Loucy (cell line): ENCODE results near the gene CLIC3.

Experiments used
- EZH2phosphoT487 ChIP-seq: fragments of 200-600 bp; IDR thresholded peaks from 2 replicates; pipeline ENCODE4 v1.6.1; 2018; ENCODE audit warnings: antibody characterized with exemption, mild to moderate bottlenecking, moderate library complexity, borderline replicate concordance
- TF ChIP-seq, protein P1 (sequence below): fragments of 200-600 bp; sonication (generic); conservative IDR thresholded peaks from 2 replicates; pipeline ENCODE4 v1.5.1; 2014; ENCODE audit warnings: mild to moderate bottlenecking, antibody characterized with exemption, low read length

- TF ChIP-seq, protein P1, sequence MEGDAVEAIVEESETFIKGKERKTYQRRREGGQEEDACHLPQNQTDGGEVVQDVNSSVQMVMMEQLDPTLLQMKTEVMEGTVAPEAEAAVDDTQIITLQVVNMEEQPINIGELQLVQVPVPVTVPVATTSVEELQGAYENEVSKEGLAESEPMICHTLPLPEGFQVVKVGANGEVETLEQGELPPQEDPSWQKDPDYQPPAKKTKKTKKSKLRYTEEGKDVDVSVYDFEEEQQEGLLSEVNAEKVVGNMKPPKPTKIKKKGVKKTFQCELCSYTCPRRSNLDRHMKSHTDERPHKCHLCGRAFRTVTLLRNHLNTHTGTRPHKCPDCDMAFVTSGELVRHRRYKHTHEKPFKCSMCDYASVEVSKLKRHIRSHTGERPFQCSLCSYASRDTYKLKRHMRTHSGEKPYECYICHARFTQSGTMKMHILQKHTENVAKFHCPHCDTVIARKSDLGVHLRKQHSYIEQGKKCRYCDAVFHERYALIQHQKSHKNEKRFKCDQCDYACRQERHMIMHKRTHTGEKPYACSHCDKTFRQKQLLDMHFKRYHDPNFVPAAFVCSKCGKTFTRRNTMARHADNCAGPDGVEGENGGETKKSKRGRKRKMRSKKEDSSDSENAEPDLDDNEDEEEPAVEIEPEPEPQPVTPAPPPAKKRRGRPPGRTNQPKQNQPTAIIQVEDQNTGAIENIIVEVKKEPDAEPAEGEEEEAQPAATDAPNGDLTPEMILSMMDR, result no peak
- no peak for TF ChIP-seq EZH2phosphoT487
Observed at GRCh38 chr9:137042751-137043727, 46.7 kb upstream of the CLIC3 start.
